ENCODE data around the gene PCDHGB7.

DNA sequence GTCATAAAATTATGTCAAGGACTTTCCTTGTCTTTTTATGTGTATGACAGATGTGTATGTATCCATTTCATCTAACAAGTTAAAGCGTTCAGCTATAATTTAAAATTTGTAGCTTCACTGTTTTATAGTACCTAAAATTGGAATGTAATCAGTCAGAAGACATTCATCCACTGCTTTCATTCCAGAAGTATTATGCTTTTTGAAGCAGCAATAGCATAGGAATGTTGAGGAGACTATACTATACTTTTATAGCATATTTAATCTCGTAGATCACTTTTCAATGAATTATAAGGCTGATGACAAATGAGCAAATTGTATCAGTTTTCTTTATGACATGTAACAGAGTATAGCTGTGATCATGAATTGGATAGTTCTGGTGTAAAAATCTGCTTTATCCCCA lies 19.7 kb downstream of the PCDHGB7 start:
- TF ChIP-seq, protein P1, sequence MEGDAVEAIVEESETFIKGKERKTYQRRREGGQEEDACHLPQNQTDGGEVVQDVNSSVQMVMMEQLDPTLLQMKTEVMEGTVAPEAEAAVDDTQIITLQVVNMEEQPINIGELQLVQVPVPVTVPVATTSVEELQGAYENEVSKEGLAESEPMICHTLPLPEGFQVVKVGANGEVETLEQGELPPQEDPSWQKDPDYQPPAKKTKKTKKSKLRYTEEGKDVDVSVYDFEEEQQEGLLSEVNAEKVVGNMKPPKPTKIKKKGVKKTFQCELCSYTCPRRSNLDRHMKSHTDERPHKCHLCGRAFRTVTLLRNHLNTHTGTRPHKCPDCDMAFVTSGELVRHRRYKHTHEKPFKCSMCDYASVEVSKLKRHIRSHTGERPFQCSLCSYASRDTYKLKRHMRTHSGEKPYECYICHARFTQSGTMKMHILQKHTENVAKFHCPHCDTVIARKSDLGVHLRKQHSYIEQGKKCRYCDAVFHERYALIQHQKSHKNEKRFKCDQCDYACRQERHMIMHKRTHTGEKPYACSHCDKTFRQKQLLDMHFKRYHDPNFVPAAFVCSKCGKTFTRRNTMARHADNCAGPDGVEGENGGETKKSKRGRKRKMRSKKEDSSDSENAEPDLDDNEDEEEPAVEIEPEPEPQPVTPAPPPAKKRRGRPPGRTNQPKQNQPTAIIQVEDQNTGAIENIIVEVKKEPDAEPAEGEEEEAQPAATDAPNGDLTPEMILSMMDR (IDR thresholded peaks at IDR 0.05): no peak
- TF ChIP-seq EP300 (IDR thresholded peaks at IDR 0.05) (no peak), POLR2A (IDR thresholded peaks at IDR 0.05; ENCODE audit: low read depth) (no peak), POLR2AphosphoS5 (IDR thresholded peaks at IDR 0.05) (no peak)
